ENCODE measurements around the gene VSTM4. TPM values are rescaled to one million over a fixed set of nuclear protein-coding genes. Genes with fewer than 3 reads are reported as not detected.

The VSTM4 gene
- polyA plus RNA-seq, 4 donors: 0.81 to 7.2 (median 2.4) TPM; not detected in 1

DNA sequence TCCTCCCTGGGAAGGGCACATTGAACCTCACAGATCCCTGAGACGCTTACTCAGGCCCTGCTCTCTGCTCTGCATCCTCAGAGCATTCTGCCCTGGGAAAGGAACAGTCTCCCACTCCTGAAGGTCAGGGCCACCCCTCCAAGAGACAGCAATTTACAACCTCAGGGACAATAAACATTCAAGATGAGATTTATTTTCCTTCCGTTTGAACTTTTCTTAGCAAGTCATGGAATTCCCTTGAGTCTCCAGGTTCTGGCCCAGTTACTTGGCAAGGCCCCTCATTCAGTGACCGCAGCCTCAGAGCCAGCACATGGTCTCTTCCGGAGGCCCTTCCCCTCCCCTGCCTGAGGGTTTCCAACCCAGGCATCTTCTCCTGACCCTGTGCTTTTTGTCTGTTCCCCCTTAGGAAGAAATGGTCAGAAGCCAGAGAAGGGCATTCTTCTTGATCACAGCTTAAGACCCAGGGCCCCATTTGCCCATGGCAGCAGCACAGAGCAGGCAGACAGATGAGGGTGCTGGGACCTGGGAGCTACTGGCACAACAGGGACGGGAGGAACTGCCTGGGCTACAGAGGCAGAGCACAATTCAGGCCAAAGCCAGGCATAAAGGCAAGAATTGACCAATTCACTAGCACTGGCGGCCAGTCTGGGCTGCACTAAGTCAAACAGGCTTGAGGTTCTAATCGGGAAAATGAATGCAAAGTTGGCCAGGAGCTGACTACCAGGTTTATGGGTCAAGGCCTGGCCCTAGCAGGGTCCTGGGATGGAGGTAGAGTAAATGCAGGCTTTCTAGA lies 56.7 kb downstream of the VSTM4 start:
- FAIRE-seq (no peak), DNase-seq (no peak)
- Histone ChIP-seq H3K27me3 (ENCODE audit: control insufficient read depth in 3 of 3, insufficient read depth in 3 of 3, low read length in 3 of 3) (no peaks in the 10 kb centered on the region), H3K4me3 (ENCODE audit: low read depth in 1 of 3, low read length in 3 of 3) (no peak overlapping the region), H3K4me1 (ENCODE audit: control insufficient read depth in 3 of 3, insufficient read depth in 2 of 3, low read depth in 1 of 3, low read length in 2 of 3) (no peaks in the 10 kb centered on the region), H3K9me3 (ENCODE audit: control insufficient read depth in 2 of 2, insufficient read depth in 1 of 2, low read depth in 1 of 2, low read length in 1 of 2) (peaks cover 0 to 5% of the 10 kb centered on the region in 2 donors), H3K27ac (ENCODE audit: low read depth in 1 of 3, low read length in 2 of 3) (no peak overlapping the region), H3K36me3 (ENCODE audit: control insufficient read depth in 3 of 3, insufficient read depth in 2 of 3, low read depth in 1 of 3, low read length in 3 of 3) (peaks cover 0 to 3% (median 0%) of the 10 kb centered on the region in 3 donors)
- 63 to 79% (median 68%) methylated on average over 7 of the region's 7 CpGs for WGBS, 3 donors

GRCh38 chr10:49057231-49057880 lies 58.0 kb downstream of the VSTM4 start:
- Histone ChIP-seq H3K27me3 (ENCODE audit: control insufficient read depth in 3 of 3, insufficient read depth in 3 of 3, low read length in 3 of 3) (no peaks in the 10 kb centered on the region), H3K36me3 (ENCODE audit: control insufficient read depth in 3 of 3, insufficient read depth in 2 of 3, low read depth in 1 of 3, low read length in 3 of 3) (no peaks in the 10 kb centered on the region), H3K9me3 (ENCODE audit: control insufficient read depth in 2 of 2, insufficient read depth in 1 of 2, low read depth in 1 of 2, low read length in 1 of 2) (no peaks in the 10 kb centered on the region), H3K27ac (ENCODE audit: low read depth in 1 of 3, low read length in 2 of 3) (no peak overlapping the region), H3K4me1 (ENCODE audit: control insufficient read depth in 3 of 3, insufficient read depth in 2 of 3, low read depth in 1 of 3, low read length in 2 of 3) (no peaks in the 10 kb centered on the region), H3K4me3 (ENCODE audit: low read depth in 1 of 3, low read length in 3 of 3) (no peak overlapping the region)
- FAIRE-seq: no peak
- no peak for DNase-seq
- WGBS, 3 donors: 90 to 91% (median 90%) methylated on average over 7 of the region's 7 CpGs

DNA sequence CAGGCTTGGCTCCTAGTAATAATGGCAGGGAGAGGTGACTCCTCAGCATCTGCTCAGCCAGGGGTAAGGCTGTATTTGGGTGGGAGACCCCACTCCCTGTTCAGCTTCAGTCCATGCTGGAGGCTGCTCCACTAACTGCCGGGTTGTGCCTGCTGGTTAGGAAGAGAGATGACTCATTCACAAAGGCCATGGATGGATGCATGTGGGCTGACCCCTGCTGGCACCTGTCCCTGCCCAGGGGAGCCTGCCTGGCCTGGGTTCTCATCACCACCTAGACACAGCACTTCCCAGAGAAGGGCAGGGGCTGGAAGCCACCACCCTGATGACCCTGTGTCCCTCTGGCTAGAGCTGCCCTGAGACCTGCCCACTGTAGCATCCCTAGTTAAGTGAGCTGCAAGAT lies 59.0 kb downstream of the VSTM4 start:
- Histone ChIP-seq H3K36me3 (ENCODE audit: control insufficient read depth in 3 of 3, insufficient read depth in 2 of 3, low read depth in 1 of 3, low read length in 3 of 3) (no peaks in the 10 kb centered on the region), H3K4me3 (ENCODE audit: low read depth in 1 of 3, low read length in 3 of 3) (no peak overlapping the region), H3K9me3 (ENCODE audit: control insufficient read depth in 2 of 2, insufficient read depth in 1 of 2, low read depth in 1 of 2, low read length in 1 of 2) (no peaks in the 10 kb centered on the region), H3K4me1 (ENCODE audit: control insufficient read depth in 3 of 3, insufficient read depth in 2 of 3, low read depth in 1 of 3, low read length in 2 of 3) (no peaks in the 10 kb centered on the region), H3K27ac (ENCODE audit: low read depth in 1 of 3, low read length in 2 of 3) (no peak overlapping the region), H3K27me3 (ENCODE audit: control insufficient read depth in 3 of 3, insufficient read depth in 3 of 3, low read length in 3 of 3) (no peaks in the 10 kb centered on the region)
- no peak for FAIRE-seq
- 40 to 68% (median 44%) methylated on average over 1 of the region's 1 CpG for WGBS, 3 donors
- DNase-seq: no peak

GRCh38 chr10:49055221-49055849 lies 60.0 kb downstream of the VSTM4 start:
- FAIRE-seq (no peak), DNase-seq (no peak)
- no peaks in the 10 kb centered on the region for H3K4me1 ChIP-seq (ENCODE audit: control insufficient read depth in 3 of 3, insufficient read depth in 2 of 3, low read depth in 1 of 3, low read length in 2 of 3)
- no peak overlapping the region for H3K27ac ChIP-seq (ENCODE audit: low read depth in 1 of 3, low read length in 2 of 3)
- H3K27me3 ChIP-seq (ENCODE audit: control insufficient read depth in 3 of 3, insufficient read depth in 3 of 3, low read length in 3 of 3): no peaks in the 10 kb centered on the region
- H3K4me3 ChIP-seq (ENCODE audit: low read depth in 1 of 3, low read length in 3 of 3): no peak overlapping the region
- WGBS, 3 donors: 56 to 62% (median 58%) methylated on average over 5 of the region's 5 CpGs
- no peaks in the 10 kb centered on the region for H3K9me3 ChIP-seq (ENCODE audit: control insufficient read depth in 2 of 2, insufficient read depth in 1 of 2, low read depth in 1 of 2, low read length in 1 of 2)
- no peaks in the 10 kb centered on the region for H3K36me3 ChIP-seq (ENCODE audit: control insufficient read depth in 3 of 3, insufficient read depth in 2 of 3, low read depth in 1 of 3, low read length in 3 of 3)

GRCh38 chr10:49054753-49055152 lies 60.6 kb downstream of the VSTM4 start:
- no peaks in the 10 kb centered on the region for H3K36me3 ChIP-seq (ENCODE audit: control insufficient read depth in 3 of 3, insufficient read depth in 2 of 3, low read depth in 1 of 3, low read length in 3 of 3)
- no peaks in the 10 kb centered on the region for H3K4me1 ChIP-seq (ENCODE audit: control insufficient read depth in 3 of 3, insufficient read depth in 2 of 3, low read depth in 1 of 3, low read length in 2 of 3)
- no peak for DNase-seq
- no peak overlapping the region for H3K27ac ChIP-seq (ENCODE audit: low read depth in 1 of 3, low read length in 2 of 3)
- WGBS, 3 donors: 81 to 92% (median 84%) methylated on average over 5 of the region's 5 CpGs
- no peak overlapping the region for H3K4me3 ChIP-seq (ENCODE audit: low read depth in 1 of 3, low read length in 3 of 3)
- H3K27me3 ChIP-seq (ENCODE audit: control insufficient read depth in 3 of 3, insufficient read depth in 3 of 3, low read length in 3 of 3): no peaks in the 10 kb centered on the region
- FAIRE-seq: no peak
- no peaks in the 10 kb centered on the region for H3K9me3 ChIP-seq (ENCODE audit: control insufficient read depth in 2 of 2, insufficient read depth in 1 of 2, low read depth in 1 of 2, low read length in 1 of 2)

- DNase-seq: no peak
- H3K27ac ChIP-seq (ENCODE audit: low read depth in 1 of 3, low read length in 2 of 3): no peak overlapping the region
- H3K4me3 ChIP-seq (ENCODE audit: low read depth in 1 of 3, low read length in 3 of 3): no peak overlapping the region
- H3K27me3 ChIP-seq (ENCODE audit: control insufficient read depth in 3 of 3, insufficient read depth in 3 of 3, low read length in 3 of 3): no peaks in the 10 kb centered on the region
- H3K9me3 ChIP-seq (ENCODE audit: control insufficient read depth in 2 of 2, insufficient read depth in 1 of 2, low read depth in 1 of 2, low read length in 1 of 2): no peaks in the 10 kb centered on the region
- no peak for FAIRE-seq
- H3K4me1 ChIP-seq (ENCODE audit: control insufficient read depth in 3 of 3, insufficient read depth in 2 of 3, low read depth in 1 of 3, low read length in 2 of 3): no peaks in the 10 kb centered on the region
- H3K36me3 ChIP-seq (ENCODE audit: control insufficient read depth in 3 of 3, insufficient read depth in 2 of 3, low read depth in 1 of 3, low read length in 3 of 3): no peaks in the 10 kb centered on the region
- WGBS, 3 donors: 69 to 85% (median 74%) methylated on average over 5 of the region's 5 CpGs
Measured at GRCh38 chr10:49053998-49054692, 61.2 kb downstream of the VSTM4 start.

DNA sequence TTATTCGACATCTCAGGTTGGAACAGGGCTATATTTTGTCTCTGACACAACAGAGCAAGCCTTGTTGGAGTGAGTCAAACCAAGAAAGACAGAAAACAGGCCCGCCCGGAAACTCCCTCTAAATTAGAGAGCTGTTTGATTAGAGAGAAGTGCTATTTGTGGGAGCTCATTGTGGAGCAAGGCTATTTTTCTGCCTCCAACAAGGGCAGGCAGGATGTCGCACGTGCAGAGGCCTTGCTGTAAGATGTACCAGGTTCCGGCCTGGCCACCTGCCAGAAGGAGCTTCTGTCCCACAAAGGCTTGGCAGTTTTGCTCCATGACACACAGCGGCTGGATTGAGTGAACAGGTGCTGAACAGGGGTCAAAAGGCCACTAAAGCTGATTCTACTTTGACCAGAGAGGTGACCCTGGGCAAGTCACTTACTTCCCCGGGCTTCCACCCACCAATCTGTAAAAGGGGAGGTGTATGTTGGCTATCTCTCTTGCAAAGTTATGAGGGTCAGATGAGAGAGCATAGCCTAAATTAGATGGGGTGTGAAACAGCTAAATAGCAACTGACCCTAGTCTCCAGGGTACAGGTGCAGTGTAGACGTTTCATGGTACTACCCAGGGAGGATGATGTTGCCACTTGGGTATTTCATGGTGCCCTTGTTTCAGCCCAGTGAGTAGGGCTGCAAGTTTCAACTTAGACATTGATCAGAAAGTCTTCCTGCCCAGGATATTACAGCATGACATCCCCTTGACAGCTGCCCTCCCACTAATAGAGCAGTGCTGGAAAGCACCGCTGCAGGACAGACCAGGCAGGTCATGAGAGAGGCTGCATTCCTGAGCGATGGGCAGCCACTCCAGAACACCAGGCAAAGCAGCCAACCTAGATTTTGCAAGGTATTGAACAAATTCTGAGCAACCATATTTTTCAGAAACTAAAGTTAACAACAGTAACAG lies 62.0 kb downstream of the VSTM4 start:
- H3K4me3 ChIP-seq (ENCODE audit: low read depth in 1 of 3, low read length in 3 of 3): no peak overlapping the region
- H3K27me3 ChIP-seq (ENCODE audit: control insufficient read depth in 3 of 3, insufficient read depth in 3 of 3, low read length in 3 of 3): no peaks in the 10 kb centered on the region
- peak in 1 of 2 donors; percentile 2 for DNase-seq
- 59 to 76% (median 59%) methylated on average over 11 of the region's 11 CpGs for WGBS, 3 donors
- H3K27ac ChIP-seq (ENCODE audit: low read depth in 1 of 3, low read length in 2 of 3): no peak overlapping the region
- H3K36me3 ChIP-seq (ENCODE audit: control insufficient read depth in 3 of 3, insufficient read depth in 2 of 3, low read depth in 1 of 3, low read length in 3 of 3): peaks cover 0 to under 1% (median 0%) of the 10 kb centered on the region in 3 donors
- H3K4me1 ChIP-seq (ENCODE audit: control insufficient read depth in 3 of 3, insufficient read depth in 2 of 3, low read depth in 1 of 3, low read length in 2 of 3): no peaks in the 10 kb centered on the region
- H3K9me3 ChIP-seq (ENCODE audit: control insufficient read depth in 2 of 2, insufficient read depth in 1 of 2, low read depth in 1 of 2, low read length in 1 of 2): no peaks in the 10 kb centered on the region
- FAIRE-seq: no peak
